K562 (cell line): ENCODE data around the gene FBRS. TPM values are rescaled to one million over a fixed set of nuclear protein-coding genes. Genes with fewer than 3 reads are reported as not detected.

Experiments
- ARNT ChIP-seq, 2 experiments: fragments of 450-650 bp; IDR thresholded peaks; 2 replicates each; pipeline ENCODE4 v1.6.1; 2016; ENCODE audit warnings: mild to moderate bottlenecking in 1 of 2
- ESRRB ChIP-seq: fragments of 250-450 bp; sonication (Bioruptor Pico); IDR thresholded peaks from 2 replicates; pipeline ENCODE4 v1.5.0; 2020; ENCODE audit warnings: mild to moderate bottlenecking, moderate library complexity, borderline replicate concordance
- PHB2 ChIP-seq: fragments of 450-650 bp; IDR thresholded peaks from 2 replicates; pipeline ENCODE4 v1.6.1; 2017; ENCODE audit warnings: low read depth
- ZNF384 ChIP-seq: IDR thresholded peaks from 2 replicates; pipeline ENCODE4 v1.6.1; 2012; ENCODE audit warnings: low read depth, low read length, improper control_type of control experiment
- polyA plus RNA-seq, 8 experiments: library from polyadenylated mRNA; depleted of rRNA in 4 of 8; stranded (reverse) in 5 of 8; unstranded in 3 of 8; fragments of >200 nt; fragmentation: Nextera tagmentation in 2 of 8; fragmentation: Illumina TruSeq in 1 of 8; extraction: Ambion mirVana in 2 of 8; extraction: Trizol in 1 of 8; gene quantifications; 2 replicates each; pipeline versions ENCODE4 v1.2.1 to v1.2.3, GENCODE V29; 2011 to 2014; ENCODE audit warnings: inconsistent platforms in 1 of 8, missing spikeins in 1 of 8
- total RNA-seq, 7 experiments: library from RNA; depleted of rRNA in 6 of 7; stranded (reverse); fragments of >200 nt in 6 of 7; fragmentation: Illumina TruSeq in 2 of 7; extraction: Trizol in 2 of 7; gene quantifications; 2 replicates each; pipeline versions ENCODE4 v1.2.1 to v1.2.3, GENCODE V29; 2011 to 2021; ENCODE audit warnings: low replicate concordance in 1 of 7
- TF ChIP-seq, protein P1 (sequence below): sonication (generic); formaldehyde crosslinking; IDR thresholded peaks from 2 replicates; pipeline ENCODE4 v1.8.1; 2023; ENCODE audit warnings: mild to moderate bottlenecking, missing genetic modification reagents
- TF ChIP-seq, protein P2 (sequence below), 2 experiments: fragments of 450-650 bp; IDR thresholded peaks; 2 replicates each; pipeline ENCODE4 v1.6.1; 2016
- TF ChIP-seq, protein P3 (sequence below): sonication (generic); formaldehyde crosslinking; IDR thresholded peaks from 2 replicates; pipeline ENCODE4 v1.8.0; 2022; ENCODE audit warnings: mild to moderate bottlenecking, missing genetic modification reagents
- TF ChIP-seq, protein P4 (sequence below): fragments of 200-600 bp; sonication (generic); IDR thresholded peaks from one replicate; pipeline ENCODE4 v1.6.1; 2012; ENCODE audit warnings: mild to moderate bottlenecking, low read depth, low read length, inconsistent platforms

FBRS gene
- total and polyA plus RNA-seq, 9 of the 15 experiments (the other 6 are each of a cell fraction or from before 2014, with no cell fraction given) = 0.32 to 59.5 (median 13.1) TPM

DNA sequence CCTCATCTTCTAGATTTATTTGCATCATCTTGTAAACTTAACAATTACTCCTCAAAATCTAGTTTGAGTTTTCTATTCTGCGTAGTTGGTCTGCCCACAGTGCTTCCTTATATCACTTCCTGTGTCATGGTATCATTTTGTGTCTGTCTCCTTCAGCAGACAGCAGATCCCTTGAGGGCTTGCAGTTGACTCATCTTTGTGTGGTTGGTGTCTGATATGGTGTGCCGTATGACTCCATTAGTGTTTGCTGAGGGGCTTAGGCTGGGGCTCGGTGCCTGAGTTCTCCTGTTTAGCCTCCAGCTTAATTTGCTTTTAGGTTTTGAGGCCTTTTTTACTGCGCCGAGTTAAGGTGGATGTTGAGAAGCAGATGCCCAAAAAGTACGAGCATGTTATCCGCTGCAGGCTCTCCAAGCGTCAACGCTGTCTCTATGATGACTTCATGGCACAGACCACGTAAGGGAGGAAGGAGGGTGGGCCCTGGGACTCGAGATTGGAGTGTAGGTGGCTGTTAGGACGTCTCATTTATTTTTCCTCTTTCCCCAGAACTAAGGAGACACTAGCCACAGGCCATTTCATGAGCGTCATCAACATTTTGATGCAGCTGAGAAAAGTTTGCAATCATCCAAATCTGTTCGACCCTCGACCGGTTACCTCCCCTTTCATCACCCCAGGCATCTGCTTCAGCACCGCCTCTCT, 57.7 kb downstream of the FBRS start (continued):
- TF ChIP-seq, protein P1, sequence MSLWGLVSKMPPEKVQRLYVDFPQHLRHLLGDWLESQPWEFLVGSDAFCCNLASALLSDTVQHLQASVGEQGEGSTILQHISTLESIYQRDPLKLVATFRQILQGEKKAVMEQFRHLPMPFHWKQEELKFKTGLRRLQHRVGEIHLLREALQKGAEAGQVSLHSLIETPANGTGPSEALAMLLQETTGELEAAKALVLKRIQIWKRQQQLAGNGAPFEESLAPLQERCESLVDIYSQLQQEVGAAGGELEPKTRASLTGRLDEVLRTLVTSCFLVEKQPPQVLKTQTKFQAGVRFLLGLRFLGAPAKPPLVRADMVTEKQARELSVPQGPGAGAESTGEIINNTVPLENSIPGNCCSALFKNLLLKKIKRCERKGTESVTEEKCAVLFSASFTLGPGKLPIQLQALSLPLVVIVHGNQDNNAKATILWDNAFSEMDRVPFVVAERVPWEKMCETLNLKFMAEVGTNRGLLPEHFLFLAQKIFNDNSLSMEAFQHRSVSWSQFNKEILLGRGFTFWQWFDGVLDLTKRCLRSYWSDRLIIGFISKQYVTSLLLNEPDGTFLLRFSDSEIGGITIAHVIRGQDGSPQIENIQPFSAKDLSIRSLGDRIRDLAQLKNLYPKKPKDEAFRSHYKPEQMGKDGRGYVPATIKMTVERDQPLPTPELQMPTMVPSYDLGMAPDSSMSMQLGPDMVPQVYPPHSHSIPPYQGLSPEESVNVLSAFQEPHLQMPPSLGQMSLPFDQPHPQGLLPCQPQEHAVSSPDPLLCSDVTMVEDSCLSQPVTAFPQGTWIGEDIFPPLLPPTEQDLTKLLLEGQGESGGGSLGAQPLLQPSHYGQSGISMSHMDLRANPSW (CRISPR knock-in tag) = no peak
- TF ChIP-seq PHB2 (no peak), ZNF384 (no peak), ESRRB (CRISPR knock-in tag) (no peak), ARNT (IDR thresholded peaks at IDR 0.05) (no peak)
- TF ChIP-seq, protein P2, sequence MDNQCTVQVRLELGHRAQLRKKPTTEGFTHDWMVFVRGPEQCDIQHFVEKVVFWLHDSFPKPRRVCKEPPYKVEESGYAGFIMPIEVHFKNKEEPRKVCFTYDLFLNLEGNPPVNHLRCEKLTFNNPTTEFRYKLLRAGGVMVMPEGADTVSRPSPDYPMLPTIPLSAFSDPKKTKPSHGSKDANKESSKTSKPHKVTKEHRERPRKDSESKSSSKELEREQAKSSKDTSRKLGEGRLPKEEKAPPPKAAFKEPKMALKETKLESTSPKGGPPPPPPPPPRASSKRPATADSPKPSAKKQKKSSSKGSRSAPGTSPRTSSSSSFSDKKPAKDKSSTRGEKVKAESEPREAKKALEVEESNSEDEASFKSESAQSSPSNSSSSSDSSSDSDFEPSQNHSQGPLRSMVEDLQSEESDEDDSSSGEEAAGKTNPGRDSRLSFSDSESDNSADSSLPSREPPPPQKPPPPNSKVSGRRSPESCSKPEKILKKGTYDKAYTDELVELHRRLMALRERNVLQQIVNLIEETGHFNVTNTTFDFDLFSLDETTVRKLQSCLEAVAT (IDR thresholded peaks at IDR 0.05) = no peak
- TF ChIP-seq, protein P3, sequence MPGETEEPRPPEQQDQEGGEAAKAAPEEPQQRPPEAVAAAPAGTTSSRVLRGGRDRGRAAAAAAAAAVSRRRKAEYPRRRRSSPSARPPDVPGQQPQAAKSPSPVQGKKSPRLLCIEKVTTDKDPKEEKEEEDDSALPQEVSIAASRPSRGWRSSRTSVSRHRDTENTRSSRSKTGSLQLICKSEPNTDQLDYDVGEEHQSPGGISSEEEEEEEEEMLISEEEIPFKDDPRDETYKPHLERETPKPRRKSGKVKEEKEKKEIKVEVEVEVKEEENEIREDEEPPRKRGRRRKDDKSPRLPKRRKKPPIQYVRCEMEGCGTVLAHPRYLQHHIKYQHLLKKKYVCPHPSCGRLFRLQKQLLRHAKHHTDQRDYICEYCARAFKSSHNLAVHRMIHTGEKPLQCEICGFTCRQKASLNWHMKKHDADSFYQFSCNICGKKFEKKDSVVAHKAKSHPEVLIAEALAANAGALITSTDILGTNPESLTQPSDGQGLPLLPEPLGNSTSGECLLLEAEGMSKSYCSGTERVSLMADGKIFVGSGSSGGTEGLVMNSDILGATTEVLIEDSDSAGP (CRISPR knock-in tag) = no peak
- TF ChIP-seq, protein P4, sequence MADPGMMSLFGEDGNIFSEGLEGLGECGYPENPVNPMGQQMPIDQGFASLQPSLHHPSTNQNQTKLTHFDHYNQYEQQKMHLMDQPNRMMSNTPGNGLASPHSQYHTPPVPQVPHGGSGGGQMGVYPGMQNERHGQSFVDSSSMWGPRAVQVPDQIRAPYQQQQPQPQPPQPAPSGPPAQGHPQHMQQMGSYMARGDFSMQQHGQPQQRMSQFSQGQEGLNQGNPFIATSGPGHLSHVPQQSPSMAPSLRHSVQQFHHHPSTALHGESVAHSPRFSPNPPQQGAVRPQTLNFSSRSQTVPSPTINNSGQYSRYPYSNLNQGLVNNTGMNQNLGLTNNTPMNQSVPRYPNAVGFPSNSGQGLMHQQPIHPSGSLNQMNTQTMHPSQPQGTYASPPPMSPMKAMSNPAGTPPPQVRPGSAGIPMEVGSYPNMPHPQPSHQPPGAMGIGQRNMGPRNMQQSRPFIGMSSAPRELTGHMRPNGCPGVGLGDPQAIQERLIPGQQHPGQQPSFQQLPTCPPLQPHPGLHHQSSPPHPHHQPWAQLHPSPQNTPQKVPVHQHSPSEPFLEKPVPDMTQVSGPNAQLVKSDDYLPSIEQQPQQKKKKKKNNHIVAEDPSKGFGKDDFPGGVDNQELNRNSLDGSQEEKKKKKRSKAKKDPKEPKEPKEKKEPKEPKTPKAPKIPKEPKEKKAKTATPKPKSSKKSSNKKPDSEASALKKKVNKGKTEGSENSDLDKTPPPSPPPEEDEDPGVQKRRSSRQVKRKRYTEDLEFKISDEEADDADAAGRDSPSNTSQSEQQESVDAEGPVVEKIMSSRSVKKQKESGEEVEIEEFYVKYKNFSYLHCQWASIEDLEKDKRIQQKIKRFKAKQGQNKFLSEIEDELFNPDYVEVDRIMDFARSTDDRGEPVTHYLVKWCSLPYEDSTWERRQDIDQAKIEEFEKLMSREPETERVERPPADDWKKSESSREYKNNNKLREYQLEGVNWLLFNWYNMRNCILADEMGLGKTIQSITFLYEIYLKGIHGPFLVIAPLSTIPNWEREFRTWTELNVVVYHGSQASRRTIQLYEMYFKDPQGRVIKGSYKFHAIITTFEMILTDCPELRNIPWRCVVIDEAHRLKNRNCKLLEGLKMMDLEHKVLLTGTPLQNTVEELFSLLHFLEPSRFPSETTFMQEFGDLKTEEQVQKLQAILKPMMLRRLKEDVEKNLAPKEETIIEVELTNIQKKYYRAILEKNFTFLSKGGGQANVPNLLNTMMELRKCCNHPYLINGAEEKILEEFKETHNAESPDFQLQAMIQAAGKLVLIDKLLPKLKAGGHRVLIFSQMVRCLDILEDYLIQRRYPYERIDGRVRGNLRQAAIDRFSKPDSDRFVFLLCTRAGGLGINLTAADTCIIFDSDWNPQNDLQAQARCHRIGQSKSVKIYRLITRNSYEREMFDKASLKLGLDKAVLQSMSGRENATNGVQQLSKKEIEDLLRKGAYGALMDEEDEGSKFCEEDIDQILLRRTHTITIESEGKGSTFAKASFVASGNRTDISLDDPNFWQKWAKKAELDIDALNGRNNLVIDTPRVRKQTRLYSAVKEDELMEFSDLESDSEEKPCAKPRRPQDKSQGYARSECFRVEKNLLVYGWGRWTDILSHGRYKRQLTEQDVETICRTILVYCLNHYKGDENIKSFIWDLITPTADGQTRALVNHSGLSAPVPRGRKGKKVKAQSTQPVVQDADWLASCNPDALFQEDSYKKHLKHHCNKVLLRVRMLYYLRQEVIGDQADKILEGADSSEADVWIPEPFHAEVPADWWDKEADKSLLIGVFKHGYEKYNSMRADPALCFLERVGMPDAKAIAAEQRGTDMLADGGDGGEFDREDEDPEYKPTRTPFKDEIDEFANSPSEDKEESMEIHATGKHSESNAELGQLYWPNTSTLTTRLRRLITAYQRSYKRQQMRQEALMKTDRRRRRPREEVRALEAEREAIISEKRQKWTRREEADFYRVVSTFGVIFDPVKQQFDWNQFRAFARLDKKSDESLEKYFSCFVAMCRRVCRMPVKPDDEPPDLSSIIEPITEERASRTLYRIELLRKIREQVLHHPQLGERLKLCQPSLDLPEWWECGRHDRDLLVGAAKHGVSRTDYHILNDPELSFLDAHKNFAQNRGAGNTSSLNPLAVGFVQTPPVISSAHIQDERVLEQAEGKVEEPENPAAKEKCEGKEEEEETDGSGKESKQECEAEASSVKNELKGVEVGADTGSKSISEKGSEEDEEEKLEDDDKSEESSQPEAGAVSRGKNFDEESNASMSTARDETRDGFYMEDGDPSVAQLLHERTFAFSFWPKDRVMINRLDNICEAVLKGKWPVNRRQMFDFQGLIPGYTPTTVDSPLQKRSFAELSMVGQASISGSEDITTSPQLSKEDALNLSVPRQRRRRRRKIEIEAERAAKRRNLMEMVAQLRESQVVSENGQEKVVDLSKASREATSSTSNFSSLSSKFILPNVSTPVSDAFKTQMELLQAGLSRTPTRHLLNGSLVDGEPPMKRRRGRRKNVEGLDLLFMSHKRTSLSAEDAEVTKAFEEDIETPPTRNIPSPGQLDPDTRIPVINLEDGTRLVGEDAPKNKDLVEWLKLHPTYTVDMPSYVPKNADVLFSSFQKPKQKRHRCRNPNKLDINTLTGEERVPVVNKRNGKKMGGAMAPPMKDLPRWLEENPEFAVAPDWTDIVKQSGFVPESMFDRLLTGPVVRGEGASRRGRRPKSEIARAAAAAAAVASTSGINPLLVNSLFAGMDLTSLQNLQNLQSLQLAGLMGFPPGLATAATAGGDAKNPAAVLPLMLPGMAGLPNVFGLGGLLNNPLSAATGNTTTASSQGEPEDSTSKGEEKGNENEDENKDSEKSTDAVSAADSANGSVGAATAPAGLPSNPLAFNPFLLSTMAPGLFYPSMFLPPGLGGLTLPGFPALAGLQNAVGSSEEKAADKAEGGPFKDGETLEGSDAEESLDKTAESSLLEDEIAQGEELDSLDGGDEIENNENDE = no peak
- TF ChIP-seq, all 486 proteins: peak for 6
